GM18511 (cell line): Measurements from ENCODE around the gene DOCK8.

Experiments used
- ATAC-seq: cut with Tn5 transposase; IDR thresholded peaks from one replicate; pipeline ENCODE4 v1.9.1; 2021; ENCODE audit warnings: mild to moderate bottlenecking, moderate library complexity; ENCODE audit not compliant: unreplicated experiment

The DOCK8 gene

GRCh38 chr9:304106-304505 lies 89.4 kb downstream of the DOCK8 start:
- no peak for ATAC-seq

- no peak for ATAC-seq
Measured at GRCh38 chr9:304519-305185, 90.0 kb downstream of the DOCK8 start.

GRCh38 chr9:306907-307306 lies 92.2 kb downstream of the DOCK8 start:
- ATAC-seq, result no peak

GRCh38 chr9:311841-312240 lies 97.2 kb downstream of the DOCK8 start:
- no peak for ATAC-seq

GRCh38 chr9:312596-313320 lies 98.1 kb downstream of the DOCK8 start:
- ATAC-seq, result no peak

GRCh38 chr9:316382-316965 lies 101.8 kb downstream of the DOCK8 start:
- ATAC-seq, result no peak

GRCh38 chr9:318646-319045 lies 104.0 kb downstream of the DOCK8 start:
- ATAC-seq, result no peak

GRCh38 chr9:324971-325370 lies 110.3 kb downstream of the DOCK8 start:
- ATAC-seq, result no peak

GRCh38 chr9:326667-327066 lies 112.0 kb downstream of the DOCK8 start:
- no peak for ATAC-seq

GRCh38 chr9:328453-328852 lies 113.8 kb downstream of the DOCK8 start:
- no peak for ATAC-seq

GRCh38 chr9:331197-331596 lies 116.5 kb downstream of the DOCK8 start:
- no peak for ATAC-seq

- ATAC-seq, result no peak
Measured at GRCh38 chr9:335373-335772, 120.7 kb downstream of the DOCK8 start.

GRCh38 chr9:336039-336438 lies 121.4 kb downstream of the DOCK8 start:
- no peak for ATAC-seq

GRCh38 chr9:338602-339001 lies 123.9 kb downstream of the DOCK8 start:
- no peak for ATAC-seq

GRCh38 chr9:341634-342421 lies 127.2 kb downstream of the DOCK8 start:
- no peak for ATAC-seq

GRCh38 chr9:343773-344172 lies 129.1 kb downstream of the DOCK8 start:
- no peak for ATAC-seq

- ATAC-seq, result no peak
Measured at GRCh38 chr9:346111-346571, 131.5 kb downstream of the DOCK8 start.

- no peak for ATAC-seq
Measured at GRCh38 chr9:347667-348292, 133.1 kb downstream of the DOCK8 start.

- ATAC-seq, result no peak
Measured at GRCh38 chr9:350384-350783, 135.7 kb downstream of the DOCK8 start.

GRCh38 chr9:351916-352315 lies 137.3 kb downstream of the DOCK8 start:
- no peak for ATAC-seq

- no peak for ATAC-seq
Measured at GRCh38 chr9:353077-353476, 138.4 kb downstream of the DOCK8 start.
